Activated CD4-positive, alpha-beta T cell treated with anti-CD3 and anti-CD28 coated beads, Interleukin-2, amount 10 ng/mL, durations not matched to agents 24 days and 14 days (primary cell): ENCODE measurements around the gene MIX23. TPM values are rescaled to one million over a fixed set of nuclear protein-coding genes. Genes with fewer than 3 reads are reported as not detected.

Experiments used
- DNase-seq: peaks from one replicate; pipeline ENCODE4 v3.0.0; 2022
- H3K27ac Mint-ChIP-seq: one replicate; pipeline ENCODE4 v1.8.0; 2022; ENCODE audit warnings: mild to moderate bottlenecking, mixed read lengths
- H3K27me3 Mint-ChIP-seq: one replicate; pipeline ENCODE4 v1.8.0; 2022; ENCODE audit warnings: mixed read lengths
- H3K36me3 Mint-ChIP-seq: one replicate; pipeline ENCODE4 v1.8.0; 2022; ENCODE audit warnings: low read depth, mild to moderate bottlenecking, mixed read lengths
- H3K4me1 Mint-ChIP-seq: one replicate; pipeline ENCODE4 v1.8.0; 2021; ENCODE audit warnings: mixed read lengths
- H3K4me3 Mint-ChIP-seq: one replicate; pipeline ENCODE4 v1.8.0; 2022; ENCODE audit warnings: mild to moderate bottlenecking, moderate library complexity, mixed read lengths
- H3K9me3 Mint-ChIP-seq: one replicate; pipeline ENCODE4 v1.8.0; 2021; ENCODE audit warnings: mixed read lengths
- intact Hi-C: fragments of 100-400 bp; cut with micrococcal nuclease; formaldehyde crosslinking; loops from one replicate; pipeline ENCODE4 v1.15.1; 2023
- total RNA-seq: library from RNA; stranded (reverse); gene quantifications from 2 replicates; pipeline ENCODE4 v1.2.3, GENCODE V29; 2022

The MIX23 gene
- total RNA-seq, 1 donor from 2014 or later: 126 TPM

GRCh38 chr3:122353215-122353614 is 29.8 kb downstream of the MIX23 start:
- Mint-ChIP-seq H3K4me1 (peaks cover 3% of the 10 kb centered on the region), H3K36me3 (peaks cover 5% of the 10 kb centered on the region), H3K27ac (no peak overlapping the region), H3K9me3 (no peaks in the 10 kb centered on the region), H3K4me3 (no peak overlapping the region), H3K27me3 (no peaks in the 10 kb centered on the region)
- intact Hi-C loops: no loop called here
- no peak for DNase-seq

- H3K27ac Mint-ChIP-seq: no peak overlapping the region
- intact Hi-C loops: no loop called here
- peaks cover 3% of the 10 kb centered on the region for H3K9me3 Mint-ChIP-seq
- peaks cover 2% of the 10 kb centered on the region for H3K36me3 Mint-ChIP-seq
- peaks cover 3% of the 10 kb centered on the region for H3K4me1 Mint-ChIP-seq
- H3K4me3 Mint-ChIP-seq: no peak overlapping the region
- no peak for DNase-seq
- no peaks in the 10 kb centered on the region for H3K27me3 Mint-ChIP-seq
These were observed 31.4 kb downstream of the MIX23 start for GRCh38 chr3:122351612-122352011.

- intact Hi-C loops: no loop called here
- Mint-ChIP-seq H3K4me3 (no peak overlapping the region), H3K9me3 (peaks cover 3% of the 10 kb centered on the region), H3K27ac (no peak overlapping the region), H3K4me1 (peaks cover 3% of the 10 kb centered on the region), H3K36me3 (peaks cover 2% of the 10 kb centered on the region), H3K27me3 (no peaks in the 10 kb centered on the region)
- no peak for DNase-seq
These were observed 32.1 kb downstream of the MIX23 start for GRCh38 chr3:122350814-122351418.

GRCh38 chr3:122349171-122349570 is 33.9 kb downstream of the MIX23 start:
- no peaks in the 10 kb centered on the region for H3K36me3 Mint-ChIP-seq
- peaks cover 7% of the 10 kb centered on the region for H3K9me3 Mint-ChIP-seq
- H3K27me3 Mint-ChIP-seq: peaks cover 3% of the 10 kb centered on the region
- H3K4me1 Mint-ChIP-seq: no peaks in the 10 kb centered on the region
- no peak overlapping the region for H3K27ac Mint-ChIP-seq
- no peak for DNase-seq
- intact Hi-C loops: no loop called here
- no peak overlapping the region for H3K4me3 Mint-ChIP-seq

GRCh38 chr3:122343654-122344053 is 39.4 kb downstream of the MIX23 start:
- no peak overlapping the region for H3K4me3 Mint-ChIP-seq
- intact Hi-C loops: no loop called here

GRCh38 chr3:122342803-122343202 is 40.2 kb downstream of the MIX23 start:
- H3K4me1 Mint-ChIP-seq: no peaks in the 10 kb centered on the region
- no peaks in the 10 kb centered on the region for H3K36me3 Mint-ChIP-seq
- no peak overlapping the region for H3K4me3 Mint-ChIP-seq
- no peak for DNase-seq
- peaks cover 12% of the 10 kb centered on the region for H3K9me3 Mint-ChIP-seq
- no peak overlapping the region for H3K27ac Mint-ChIP-seq
- intact Hi-C loops: no loop called here
- H3K27me3 Mint-ChIP-seq: peaks cover 13% of the 10 kb centered on the region

More at GRCh38 chr3:122343654-122344053, 39.4 kb downstream of the MIX23 start:
- Mint-ChIP-seq H3K27ac (no peak overlapping the region), H3K4me1 (no peaks in the 10 kb centered on the region), H3K9me3 (peaks cover 14% of the 10 kb centered on the region), H3K27me3 (peaks cover 11% of the 10 kb centered on the region), H3K36me3 (no peaks in the 10 kb centered on the region)
- DNase-seq: no peak

GRCh38 chr3:122332551-122332950 is 50.5 kb downstream of the MIX23 start:
- Mint-ChIP-seq H3K27me3 (peaks cover 45% of the 10 kb centered on the region), H3K27ac (no peak overlapping the region), H3K36me3 (no peaks in the 10 kb centered on the region), H3K9me3 (no peaks in the 10 kb centered on the region), H3K4me1 (peaks cover 3% of the 10 kb centered on the region), H3K4me3 (no peak overlapping the region)
- intact Hi-C loops: no loop called here
- no peak for DNase-seq

- no peak for DNase-seq
- Mint-ChIP-seq H3K36me3 (no peaks in the 10 kb centered on the region), H3K4me3 (no peak overlapping the region), H3K27me3 (peaks cover 44% of the 10 kb centered on the region), H3K4me1 (peaks cover 3% of the 10 kb centered on the region), H3K9me3 (no peaks in the 10 kb centered on the region), H3K27ac (no peak overlapping the region)
- intact Hi-C loops: no loop called here
These were observed 51.1 kb downstream of the MIX23 start for GRCh38 chr3:122331886-122332285.

- peak; percentile 43 for DNase-seq
- Mint-ChIP-seq H3K36me3 (peaks cover 2% of the 10 kb centered on the region), H3K4me3 (no peak overlapping the region), H3K4me1 (peaks cover 21% of the 10 kb centered on the region), H3K9me3 (peaks cover 4% of the 10 kb centered on the region), H3K27ac (no peak overlapping the region), H3K27me3 (peaks cover 3% of the 10 kb centered on the region)
- intact Hi-C loops: no loop called here
These were observed 57.3 kb downstream of the MIX23 start for GRCh38 chr3:122325769-122326168.

- intact Hi-C loops: no loop called here
- H3K27ac Mint-ChIP-seq: no peak within 1 kb of the TSS
- peaks cover 2% of the 10 kb centered on the region for H3K36me3 Mint-ChIP-seq
- H3K9me3 Mint-ChIP-seq: peaks cover 4% of the 10 kb centered on the region
- peaks cover 21% of the 10 kb centered on the region for H3K4me1 Mint-ChIP-seq
- H3K4me3 Mint-ChIP-seq: no peak within 1 kb of the TSS
- DNase-seq: no peak
- no peaks in the 10 kb centered on the region for H3K27me3 Mint-ChIP-seq
These were observed 58.1 kb downstream of the MIX23 start, which contains the start of gene CSTA for GRCh38 chr3:122324871-122325323. Gene CSTA (plus strand): TSS chr3:122325248. CDS start chr3:122325293, 45 bp downstream.

- peak overlapping the region; percentile 73 for H3K27ac Mint-ChIP-seq
These were observed 60.6 kb downstream of the MIX23 start for GRCh38 chr3:122322095-122323075.

GRCh38 chr3:122318620-122319019 is 64.4 kb downstream of the MIX23 start:
- Mint-ChIP-seq H3K4me3 (no peak overlapping the region), H3K36me3 (peaks cover 2% of the 10 kb centered on the region), H3K27me3 (peaks cover 3% of the 10 kb centered on the region), H3K27ac (no peak overlapping the region), H3K9me3 (peaks cover 13% of the 10 kb centered on the region), H3K4me1 (peaks cover 24% of the 10 kb centered on the region)
- peak; percentile 52 for DNase-seq
- intact Hi-C loops: no loop called here

More at GRCh38 chr3:122322095-122323075, 60.6 kb downstream of the MIX23 start:
- Mint-ChIP-seq H3K27me3 (peaks cover 2% of the 10 kb centered on the region), H3K9me3 (peaks cover 13% of the 10 kb centered on the region), H3K4me3 (peak overlapping the region; percentile 24), H3K36me3 (peaks cover 2% of the 10 kb centered on the region), H3K4me1 (peaks cover 24% of the 10 kb centered on the region)
- intact Hi-C loops: loop anchor here (1.0 to 2.0 kb wide), 2 partner anchors 24 to 43 kb away; no protein-coding TSS in a partner anchor
- peak; percentile 87 for DNase-seq

GRCh38 chr3:122316368-122316767 is 66.7 kb downstream of the MIX23 start:
- DNase-seq: peak; percentile 36
- H3K27me3 Mint-ChIP-seq: peaks cover 3% of the 10 kb centered on the region
- H3K4me3 Mint-ChIP-seq: no peak overlapping the region
- peaks cover 14% of the 10 kb centered on the region for H3K4me1 Mint-ChIP-seq
- intact Hi-C loops: no loop called here
- H3K9me3 Mint-ChIP-seq: peaks cover 13% of the 10 kb centered on the region
- no peaks in the 10 kb centered on the region for H3K36me3 Mint-ChIP-seq
- no peak overlapping the region for H3K27ac Mint-ChIP-seq

- H3K27ac Mint-ChIP-seq: no peak overlapping the region
- intact Hi-C loops: no loop called here
- no peak for DNase-seq
- H3K36me3 Mint-ChIP-seq: no peaks in the 10 kb centered on the region
- peaks cover 3% of the 10 kb centered on the region for H3K27me3 Mint-ChIP-seq
- peaks cover 9% of the 10 kb centered on the region for H3K9me3 Mint-ChIP-seq
- H3K4me3 Mint-ChIP-seq: no peak overlapping the region
- H3K4me1 Mint-ChIP-seq: peaks cover 10% of the 10 kb centered on the region
These were observed 67.4 kb downstream of the MIX23 start for GRCh38 chr3:122315619-122316018.
